Adipose tissue (tissue), 3 donors: ENCODE data around the gene VPS16. TPM values are rescaled to one million over a fixed set of nuclear protein-coding genes. Genes with fewer than 3 reads are reported as not detected.
"Not testable (repeated sequence)": the region's sequence is repeated elsewhere in the genome, so short reads cannot be mapped to it uniquely, and the experiment has no call there.

ENCODE experiments used
- H3K27ac ChIP-seq: one replicate; pipeline ENCODE4 v1.5.1; 2013; ENCODE audit warnings: low read depth, low read length
- WGBS, 3 donors: extraction: QIAGEN DNeasy Blood & Tissue Kit; methylation state at CpG; one replicate each; pipeline ENCODE4 v1.1.7; 2013; 5-methylcytosine and 5-hydroxymethylcytosine counted together
- polyA plus RNA-seq, 3 donors: library from polyadenylated mRNA; stranded (reverse); fragments of 200-250 nt; gene quantifications; one replicate each; pipeline ENCODE4 v1.2.3, GENCODE V29; 2013
- donor health status: healthy with polysubstance abuse.
- donor health status: Bipolar disorder and iron deficiency.
- donor health status: healthy.

VPS16 gene
- polyA plus RNA-seq, 3 donors, result 25.1 to 34.2 (median 29.8) TPM

DNA sequence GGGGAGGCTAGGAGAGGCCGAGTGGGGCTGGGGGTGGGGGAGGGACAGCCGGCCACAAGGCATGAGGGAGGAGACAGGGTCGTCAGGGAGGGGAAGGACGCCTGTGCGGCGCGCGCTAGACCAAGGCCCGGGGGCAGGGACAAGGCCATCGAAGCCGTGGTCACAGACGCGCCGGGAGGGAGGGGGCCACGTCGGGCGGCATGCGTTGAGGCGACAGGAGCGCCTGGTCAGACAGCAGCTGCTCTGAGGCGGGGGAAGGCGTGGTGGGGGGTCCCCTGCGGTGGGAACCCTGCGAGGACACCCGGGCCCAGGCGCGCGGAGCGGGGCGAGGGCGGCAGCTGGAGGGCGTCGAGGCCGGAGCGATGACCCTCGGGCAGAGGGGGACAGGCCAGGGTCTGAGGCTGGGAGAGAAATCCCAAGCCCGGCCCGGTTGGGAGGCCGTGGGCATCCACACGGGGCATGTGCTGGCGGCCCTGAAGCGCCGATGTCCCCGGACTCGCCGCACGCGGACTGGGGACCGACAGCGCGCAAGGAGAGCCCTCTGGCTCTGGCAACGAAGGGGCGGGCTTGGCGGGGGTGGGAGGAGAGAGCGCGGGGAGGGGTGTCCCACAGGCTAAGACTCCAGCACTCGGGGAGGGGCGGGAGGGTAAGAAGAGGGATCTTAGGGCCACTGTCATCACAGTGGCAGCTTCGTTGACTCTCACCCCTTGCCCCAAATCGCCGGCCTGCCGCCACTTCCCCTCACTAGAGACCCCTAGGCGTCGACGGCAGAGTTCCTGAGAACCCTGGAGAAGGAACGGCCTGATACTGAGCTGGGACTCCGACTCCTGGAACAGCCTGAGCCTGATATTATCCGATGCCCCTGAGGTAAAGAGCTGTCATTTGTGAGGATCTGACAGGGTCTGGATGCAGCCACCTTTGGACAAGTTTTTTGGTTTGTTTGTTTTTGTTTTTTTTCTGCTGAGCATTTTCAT lies 19.4 kb upstream of the VPS16 start:
- H3K27ac ChIP-seq, result peak overlapping the region; percentile 85
- WGBS, 3 donors, result 4 to 13% (median 10%) methylated on average over 59 to 68 of the region's 68 CpGs

- 9 to 30% (median 15%) methylated on average over 5 of the region's 5 CpGs for WGBS, 3 donors
- no peak overlapping the region for H3K27ac ChIP-seq
Observed at GRCh38 chr20:2822073-2822472, 18.5 kb upstream of the VPS16 start.

- 82 to 91% (median 86%) methylated on average over 2 of the region's 2 CpGs for WGBS, 3 donors
- H3K27ac ChIP-seq, result no peak overlapping the region
Observed at GRCh38 chr20:2825761-2826160, 14.8 kb upstream of the VPS16 start.

- no peak overlapping the region for H3K27ac ChIP-seq
- 83 to 90% (median 88%) methylated on average over 4 of the region's 4 CpGs for WGBS, 3 donors
Observed at GRCh38 chr20:2826655-2827054, 13.9 kb upstream of the VPS16 start.

DNA sequence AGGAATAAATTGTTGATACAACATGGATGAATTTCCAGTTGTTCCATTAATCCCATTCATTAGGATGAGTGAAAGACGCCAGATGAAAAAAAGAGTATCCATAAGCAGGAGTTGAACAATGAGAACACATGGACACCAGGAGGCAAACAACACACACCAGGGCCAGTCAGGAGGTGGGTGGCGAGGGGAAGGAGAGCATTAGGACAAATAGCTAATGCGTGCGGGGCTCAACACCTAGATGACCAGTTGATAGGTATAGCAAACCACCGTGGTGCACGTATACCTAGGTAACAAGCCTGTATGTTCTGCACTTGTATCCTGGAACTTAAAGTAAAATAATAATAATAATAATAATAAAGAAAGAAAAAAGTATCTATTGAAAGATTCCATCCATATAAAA lies 11.2 kb upstream of the VPS16 start:
- WGBS, 3 donors, result 63 to 80% (median 80%) methylated on average over 6 of the region's 6 CpGs
- H3K27ac ChIP-seq, result no peak overlapping the region

GRCh38 chr20:2831206-2831605 lies 9.3 kb upstream of the VPS16 start:
- WGBS, 3 donors, result 83 to 90% (median 87%) methylated on average over 6 to 7 of the region's 7 CpGs
- H3K27ac ChIP-seq, result not testable (repeated sequence)

DNA sequence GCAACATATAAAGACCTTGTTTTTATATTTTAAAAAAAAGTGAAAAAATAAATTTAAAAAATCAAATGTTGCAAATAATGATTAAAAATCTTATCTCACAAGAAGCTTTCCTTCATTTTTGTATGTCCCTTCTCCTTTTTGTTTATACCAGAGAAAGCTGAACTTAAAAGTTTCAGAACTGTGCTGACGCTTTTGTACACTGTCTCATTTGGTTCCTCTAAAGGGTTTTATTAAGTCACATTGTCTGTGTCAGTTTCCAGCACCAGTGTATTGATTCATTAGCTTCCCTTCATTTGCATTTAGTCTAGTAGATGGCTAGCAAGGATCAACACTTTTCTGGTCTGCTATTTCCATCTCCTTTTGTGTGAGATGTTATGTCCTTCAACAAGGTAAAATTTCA lies 6.8 kb upstream of the VPS16 start:
- H3K27ac ChIP-seq, result no peak overlapping the region
- WGBS, 3 donors, result 71 to 85% (median 83%) methylated on average over 1 of the region's 1 CpG

DNA sequence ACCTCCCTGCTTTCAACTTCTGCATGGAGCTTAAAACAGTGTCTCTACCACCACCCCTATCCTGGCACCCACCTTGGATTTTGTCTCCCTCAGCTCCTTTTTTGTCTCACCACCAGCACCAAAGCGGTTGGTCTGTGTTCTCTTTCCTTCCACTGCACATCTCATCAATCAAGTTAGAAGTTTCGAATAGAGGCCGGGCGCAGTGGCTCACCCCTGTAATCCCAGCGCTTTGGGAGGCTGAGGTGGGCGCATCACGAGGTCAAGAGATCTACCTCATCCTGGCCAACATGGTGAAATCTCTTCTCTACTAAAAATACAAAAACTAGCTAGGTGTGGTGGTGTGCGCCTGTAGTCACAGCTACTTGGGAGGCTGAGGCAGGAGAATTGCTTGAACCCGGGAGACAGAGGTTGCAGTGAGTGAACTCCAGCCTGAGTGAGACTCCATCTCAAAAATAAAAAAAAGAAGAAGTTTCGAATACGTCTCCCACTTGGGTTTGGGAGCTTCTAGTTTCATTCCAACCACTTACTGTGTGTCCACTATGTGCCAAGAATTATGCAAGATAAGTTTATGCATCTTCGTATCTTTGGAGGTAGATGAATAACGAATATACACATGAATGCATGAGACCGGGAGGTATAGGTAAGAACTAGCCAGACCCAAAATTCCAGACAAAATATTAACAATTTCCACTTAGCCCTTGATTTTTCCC lies 6.0 kb upstream of the VPS16 start:
- WGBS, 3 donors, result 89 to 94% (median 90%) methylated on average over 14 of the region's 14 CpGs
- no peak overlapping the region for H3K27ac ChIP-seq

GRCh38 chr20:2835331-2835796 lies 5.2 kb upstream of the VPS16 start:
- H3K27ac ChIP-seq, result no peak overlapping the region
- 88 to 93% (median 92%) methylated on average over 6 of the region's 6 CpGs for WGBS, 3 donors

DNA sequence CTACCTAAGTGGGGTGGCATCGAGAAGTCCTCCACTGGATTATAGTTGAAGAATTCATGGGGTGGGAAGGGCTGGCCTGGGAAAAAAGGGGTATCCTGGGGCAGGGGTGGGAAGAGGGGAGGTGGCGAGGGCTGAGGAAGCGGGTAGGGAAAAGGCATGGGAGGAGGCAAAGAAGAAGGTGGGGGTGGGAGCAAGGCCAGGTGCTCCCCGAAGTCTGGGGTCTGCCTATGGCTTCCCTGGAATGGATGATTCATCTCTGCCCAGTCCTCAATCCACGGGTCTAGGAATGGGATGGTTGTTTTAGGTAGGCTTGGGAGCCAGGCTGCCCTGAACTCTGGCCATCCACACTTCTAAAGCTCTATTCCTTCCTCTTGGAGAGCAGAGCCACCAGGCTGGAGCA lies 4.5 kb upstream of the VPS16 start:
- 84 to 95% (median 85%) methylated on average over 5 of the region's 5 CpGs for WGBS, 3 donors
- H3K27ac ChIP-seq, result no peak overlapping the region

GRCh38 chr20:2837221-2837960 lies 3.2 kb upstream of the VPS16 start:
- WGBS, 3 donors, result 90 to 93% (median 91%) methylated on average over 6 of the region's 6 CpGs
- no peak overlapping the region for H3K27ac ChIP-seq

GRCh38 chr20:2838170-2838797 lies 2.3 kb upstream of the VPS16 start:
- H3K27ac ChIP-seq, result no peak overlapping the region
- 95 to 96% (median 95%) methylated on average over 19 of the region's 19 CpGs for WGBS, 3 donors

DNA sequence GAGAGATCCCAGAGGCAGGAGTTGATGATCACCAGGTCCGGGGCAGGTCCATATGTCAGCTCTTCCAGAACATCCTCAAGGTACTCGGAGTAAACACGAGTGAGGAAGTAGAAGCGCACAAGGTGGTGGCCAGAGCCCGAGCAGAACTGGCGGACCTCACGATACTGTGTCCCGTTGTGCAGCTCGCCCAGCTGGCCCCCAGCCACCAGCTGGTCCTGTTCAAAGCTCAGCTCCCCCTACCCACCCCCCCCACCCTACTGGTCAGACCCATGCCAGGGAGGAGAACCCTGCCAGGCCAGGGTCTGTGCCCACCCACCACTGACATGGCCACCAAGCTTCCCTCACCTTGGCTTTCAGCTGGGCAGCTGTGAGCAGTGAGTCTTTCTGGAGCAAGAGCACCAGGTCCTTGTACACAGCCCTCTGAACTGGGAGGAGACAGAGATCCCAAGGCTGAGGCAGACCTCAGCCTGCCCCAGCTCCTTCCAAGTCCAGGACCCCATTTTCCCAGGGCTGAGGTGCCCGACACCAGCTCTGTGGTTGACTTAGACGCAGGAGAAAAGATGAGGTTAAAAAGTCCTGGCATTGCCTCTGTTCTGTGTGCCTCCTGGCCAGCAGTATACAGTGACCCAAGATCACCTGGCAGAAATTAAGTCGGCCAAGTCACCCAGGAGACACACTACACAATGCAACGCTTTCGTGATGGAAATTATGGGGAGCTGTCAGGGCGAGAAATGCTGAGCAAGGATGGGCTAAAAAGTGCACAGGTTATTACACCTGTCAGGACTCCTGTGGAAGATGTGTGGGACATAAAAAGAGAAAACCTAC lies 1.5 kb upstream of the VPS16 start:
- 93 to 96% (median 95%) methylated on average over 15 of the region's 15 CpGs for WGBS, 3 donors
- H3K27ac ChIP-seq, result no peak overlapping the region

GRCh38 chr20:2839732-2840137 lies 810 bp upstream of the VPS16 start:
- 82 to 86% (median 82%) methylated on average over 20 to 21 of the region's 21 CpGs for WGBS, 3 donors
- H3K27ac ChIP-seq, result no peak overlapping the region

GRCh38 chr20:2840967-2841531 lies 504 bp downstream of the VPS16 start:
- no peak overlapping the region for H3K27ac ChIP-seq

GRCh38 chr20:2845607-2846006 lies 5.1 kb downstream of the VPS16 start:
- 71 to 87% (median 77%) methylated on average over 2 of the region's 2 CpGs for WGBS, 3 donors

More at GRCh38 chr20:2840967-2841531, 504 bp downstream of the VPS16 start:
- WGBS, 3 donors, result 4 to 6% (median 5%) methylated on average over 33 of the region's 33 CpGs

DNA sequence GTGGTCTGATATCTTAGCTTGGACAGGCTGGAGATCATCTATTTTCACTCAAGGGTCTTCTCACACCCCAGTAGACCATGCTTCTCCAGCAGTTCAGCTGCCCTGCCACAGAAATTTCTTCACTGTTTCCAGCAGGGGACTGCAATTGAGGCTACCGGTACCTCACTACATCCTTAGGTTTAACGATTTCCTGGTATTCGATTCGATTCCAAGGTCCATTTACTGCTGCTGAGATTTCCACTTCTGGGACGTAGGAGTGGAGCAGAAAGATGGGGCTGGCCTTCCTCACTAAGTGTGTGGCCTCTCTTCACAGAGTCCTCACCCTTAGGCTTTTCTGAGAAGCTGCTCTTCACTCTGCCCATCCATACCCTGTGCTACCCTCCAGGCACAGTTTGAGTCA lies 6.2 kb downstream of the VPS16 start:
- no peak overlapping the region for H3K27ac ChIP-seq
- 56 to 86% (median 72%) methylated on average over 5 of the region's 5 CpGs for WGBS, 3 donors

More at GRCh38 chr20:2845607-2846006, 5.1 kb downstream of the VPS16 start:
- H3K27ac ChIP-seq, result no peak overlapping the region
